ENCODE data around the gene PCLAF.

DNA sequence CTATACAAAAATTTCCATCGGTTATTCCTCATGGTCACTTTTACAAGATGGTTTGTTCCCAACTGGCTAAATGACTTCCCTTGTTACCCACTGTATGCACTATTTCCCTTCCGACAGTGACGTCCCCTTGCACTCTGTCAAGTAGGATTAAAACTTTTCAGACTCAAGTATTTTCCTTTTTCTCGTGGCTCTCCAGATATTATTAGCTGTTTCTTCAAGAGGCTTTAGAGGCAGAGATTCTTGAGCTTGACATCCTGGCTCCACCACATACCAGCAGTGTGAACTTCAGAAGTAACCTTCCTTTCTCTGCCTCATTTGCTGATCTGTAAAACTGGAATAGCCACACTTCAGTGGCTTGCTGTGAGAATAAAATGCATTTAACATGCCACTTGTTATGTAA lies 39.3 kb downstream of the PCLAF start:
- TF ChIP-seq, protein P1, sequence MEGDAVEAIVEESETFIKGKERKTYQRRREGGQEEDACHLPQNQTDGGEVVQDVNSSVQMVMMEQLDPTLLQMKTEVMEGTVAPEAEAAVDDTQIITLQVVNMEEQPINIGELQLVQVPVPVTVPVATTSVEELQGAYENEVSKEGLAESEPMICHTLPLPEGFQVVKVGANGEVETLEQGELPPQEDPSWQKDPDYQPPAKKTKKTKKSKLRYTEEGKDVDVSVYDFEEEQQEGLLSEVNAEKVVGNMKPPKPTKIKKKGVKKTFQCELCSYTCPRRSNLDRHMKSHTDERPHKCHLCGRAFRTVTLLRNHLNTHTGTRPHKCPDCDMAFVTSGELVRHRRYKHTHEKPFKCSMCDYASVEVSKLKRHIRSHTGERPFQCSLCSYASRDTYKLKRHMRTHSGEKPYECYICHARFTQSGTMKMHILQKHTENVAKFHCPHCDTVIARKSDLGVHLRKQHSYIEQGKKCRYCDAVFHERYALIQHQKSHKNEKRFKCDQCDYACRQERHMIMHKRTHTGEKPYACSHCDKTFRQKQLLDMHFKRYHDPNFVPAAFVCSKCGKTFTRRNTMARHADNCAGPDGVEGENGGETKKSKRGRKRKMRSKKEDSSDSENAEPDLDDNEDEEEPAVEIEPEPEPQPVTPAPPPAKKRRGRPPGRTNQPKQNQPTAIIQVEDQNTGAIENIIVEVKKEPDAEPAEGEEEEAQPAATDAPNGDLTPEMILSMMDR (conservative IDR thresholded peaks at IDR 0.05; ENCODE audit: low read length), result no peak
- TF ChIP-seq EZH2phosphoT487 (IDR thresholded peaks at IDR 0.05; ENCODE audit: borderline replicate concordance), result no peak
